Left ventricle myocardium inferior (tissue), 1 donor: ENCODE measurements around the gene PPP2R2D. TPM values are rescaled to one million over a fixed set of nuclear protein-coding genes. Genes with fewer than 3 reads are reported as not detected.
A peak's percentile ranks its signal among the peaks of the same experiment; 100 is the strongest.

ENCODE experiments used
- DNase-seq: peaks from one replicate; pipeline ENCODE4 v3.0.0-alpha.2; 2020
- H3K27ac ChIP-seq: fragments of 200-600 bp; replicated peaks from 2 replicates; pipeline ENCODE4 v1.8.0; 2021
- H3K27me3 ChIP-seq: fragments of 200-600 bp; 2 replicates; pipeline ENCODE4 v1.8.0; 2021; ENCODE audit warnings: low read depth
- H3K36me3 ChIP-seq: fragments of 200-600 bp; 2 replicates; pipeline ENCODE4 v1.8.0; 2021
- H3K4me1 ChIP-seq: fragments of 200-600 bp; 2 replicates; pipeline ENCODE4 v1.8.0; 2021
- H3K4me3 ChIP-seq: fragments of 200-600 bp; 2 replicates; pipeline ENCODE4 v1.8.0; 2021; ENCODE audit warnings: mild to moderate bottlenecking, moderate library complexity
- H3K9me3 ChIP-seq: fragments of 200-600 bp; replicated peaks from 2 replicates; pipeline ENCODE4 v1.8.0; 2021
- CTCF ChIP-seq: fragments of 200-600 bp; IDR thresholded peaks from 2 replicates; pipeline ENCODE4 v1.8.0; 2021; ENCODE audit warnings: antibody characterized with exemption, mild to moderate bottlenecking, borderline replicate concordance
- intact Hi-C: fragments of 100-400 bp; cut with micrococcal nuclease; formaldehyde crosslinking; loops from one replicate; pipeline ENCODE4 v1.11.0; 2022
- total RNA-seq: library from RNA; stranded (reverse); fragmentation: NEBNext Ultra II Directional; extraction: Animal tissue kit (Norgen Biotek cat#: 25700); gene quantifications from one replicate; pipeline ENCODE4 v1.2.1, GENCODE V29; 2021
- donor health status: DM: no; HTN: yes; CAD: no; lungs with severe emphysema.

Gene PPP2R2D
- total RNA-seq, 1 donor from 2014 or later, result 38.2 TPM

- Histone ChIP-seq H3K36me3 (peaks cover 79% of the 10 kb centered on the region), H3K27me3 (no peaks in the 10 kb centered on the region), H3K4me3 (no peak overlapping the region), H3K4me1 (peaks cover 16% of the 10 kb centered on the region), H3K9me3 (no peaks in the 10 kb centered on the region), H3K27ac (no peak overlapping the region)
- DNase-seq, result no peak
- intact Hi-C loops, result no loop called here
- TF ChIP-seq CTCF, result no peak
Observed at GRCh38 chr10:131942455-131942854, 41.6 kb downstream of the PPP2R2D start.

- Histone ChIP-seq H3K4me1 (peaks cover 9% of the 10 kb centered on the region), H3K27ac (no peak overlapping the region), H3K36me3 (peaks cover 79% of the 10 kb centered on the region), H3K27me3 (no peaks in the 10 kb centered on the region), H3K9me3 (no peaks in the 10 kb centered on the region), H3K4me3 (no peak overlapping the region)
- intact Hi-C loops, result no loop called here
- peak; percentile 58 for TF ChIP-seq CTCF
- DNase-seq, result no peak
Observed at GRCh38 chr10:131943021-131943814, 42.4 kb downstream of the PPP2R2D start.

GRCh38 chr10:131944412-131944811, 43.6 kb downstream of the PPP2R2D start:
- H3K4me1 ChIP-seq, result peaks cover 4% of the 10 kb centered on the region
- no peak overlapping the region for H3K27ac ChIP-seq
- no peaks in the 10 kb centered on the region for H3K9me3 ChIP-seq
- H3K4me3 ChIP-seq, result no peak overlapping the region
- intact Hi-C loops, result no loop called here
- peaks cover 84% of the 10 kb centered on the region for H3K36me3 ChIP-seq
- no peak for TF ChIP-seq CTCF
- H3K27me3 ChIP-seq, result no peaks in the 10 kb centered on the region
- DNase-seq, result no peak

- H3K4me1 ChIP-seq, result peaks cover 4% of the 10 kb centered on the region
- no peak for TF ChIP-seq CTCF
- no peak overlapping the region for H3K27ac ChIP-seq
- intact Hi-C loops, result no loop called here
- no peaks in the 10 kb centered on the region for H3K27me3 ChIP-seq
- no peak overlapping the region for H3K4me3 ChIP-seq
- no peak for DNase-seq
- no peaks in the 10 kb centered on the region for H3K9me3 ChIP-seq
- H3K36me3 ChIP-seq, result peaks cover 82% of the 10 kb centered on the region
Observed at GRCh38 chr10:131944976-131945695, 44.3 kb downstream of the PPP2R2D start.

GRCh38 chr10:131946321-131946751, 45.5 kb downstream of the PPP2R2D start:
- DNase-seq, result no peak
- peaks cover 82% of the 10 kb centered on the region for H3K36me3 ChIP-seq
- no peaks in the 10 kb centered on the region for H3K9me3 ChIP-seq
- no peak overlapping the region for H3K4me3 ChIP-seq
- TF ChIP-seq CTCF, result no peak
- peaks cover 4% of the 10 kb centered on the region for H3K4me1 ChIP-seq
- no peak overlapping the region for H3K27ac ChIP-seq
- no peaks in the 10 kb centered on the region for H3K27me3 ChIP-seq
- intact Hi-C loops, result no loop called here
